Tibial nerve (tissue), 4 donors: ENCODE measurements around the gene DDX56.

Source experiments
- EP300 ChIP-seq, 2 donors: sonication (generic); formaldehyde crosslinking; IDR thresholded peaks; one replicate each; pipeline ENCODE4 v1.6.1; 2017; ENCODE audit warnings: antibody characterized with exemption in 2 of 2, mild to moderate bottlenecking in 1 of 2
- POLR2A ChIP-seq, 2 donors: fragments of 450-650 bp; IDR thresholded peaks; one replicate each; pipeline ENCODE4 v1.6.1; 2017; ENCODE audit warnings: antibody characterized with exemption in 2 of 2, mild to moderate bottlenecking in 2 of 2, moderate library complexity in 2 of 2
- TF ChIP-seq, protein P1 (sequence below), 5 experiments: fragments of 200-600 bp in 3 of 5; fragments of 450-650 bp in 2 of 5; sonication (generic) in 3 of 5; IDR thresholded peaks; one replicate each; pipeline ENCODE4 v1.5.1; 2016 to 2019; ENCODE audit warnings: antibody characterized with exemption in 5 of 5, mild to moderate bottlenecking in 3 of 5, moderate library complexity in 2 of 5

DNA sequence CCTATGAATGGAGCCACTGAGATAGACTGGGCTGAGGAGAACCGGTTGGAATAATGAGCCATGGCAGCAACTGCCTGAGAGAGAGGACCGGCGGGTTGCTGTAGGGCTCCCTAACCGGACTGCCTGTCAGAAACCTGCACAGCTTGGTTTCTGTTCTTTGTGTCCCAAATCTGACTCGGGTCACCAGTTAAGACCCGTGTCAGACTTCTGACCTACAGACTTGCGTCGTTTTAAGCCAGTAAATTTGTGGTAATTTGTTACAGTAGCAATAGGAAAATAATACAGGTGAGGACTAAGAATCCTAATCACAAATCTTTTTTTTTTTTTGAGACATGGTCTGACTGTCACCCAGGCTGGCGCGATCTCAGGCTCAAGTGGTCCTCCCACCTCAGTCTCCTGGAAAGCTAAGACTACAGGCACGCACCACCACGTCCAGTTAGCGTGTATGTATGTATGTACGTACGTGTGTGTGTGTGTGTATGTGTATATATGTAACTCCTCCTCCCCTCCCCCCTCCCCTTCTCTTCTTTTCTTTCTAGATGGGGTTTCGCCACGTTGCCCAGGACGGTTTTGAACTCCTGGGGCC is 672 bp upstream of the DDX56 start:
- TF ChIP-seq POLR2A (IDR thresholded peaks at IDR 0.05) (no peak), EP300 (IDR thresholded peaks at IDR 0.05) (no peak)
- TF ChIP-seq, protein P1, sequence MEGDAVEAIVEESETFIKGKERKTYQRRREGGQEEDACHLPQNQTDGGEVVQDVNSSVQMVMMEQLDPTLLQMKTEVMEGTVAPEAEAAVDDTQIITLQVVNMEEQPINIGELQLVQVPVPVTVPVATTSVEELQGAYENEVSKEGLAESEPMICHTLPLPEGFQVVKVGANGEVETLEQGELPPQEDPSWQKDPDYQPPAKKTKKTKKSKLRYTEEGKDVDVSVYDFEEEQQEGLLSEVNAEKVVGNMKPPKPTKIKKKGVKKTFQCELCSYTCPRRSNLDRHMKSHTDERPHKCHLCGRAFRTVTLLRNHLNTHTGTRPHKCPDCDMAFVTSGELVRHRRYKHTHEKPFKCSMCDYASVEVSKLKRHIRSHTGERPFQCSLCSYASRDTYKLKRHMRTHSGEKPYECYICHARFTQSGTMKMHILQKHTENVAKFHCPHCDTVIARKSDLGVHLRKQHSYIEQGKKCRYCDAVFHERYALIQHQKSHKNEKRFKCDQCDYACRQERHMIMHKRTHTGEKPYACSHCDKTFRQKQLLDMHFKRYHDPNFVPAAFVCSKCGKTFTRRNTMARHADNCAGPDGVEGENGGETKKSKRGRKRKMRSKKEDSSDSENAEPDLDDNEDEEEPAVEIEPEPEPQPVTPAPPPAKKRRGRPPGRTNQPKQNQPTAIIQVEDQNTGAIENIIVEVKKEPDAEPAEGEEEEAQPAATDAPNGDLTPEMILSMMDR (IDR thresholded peaks at IDR 0.05), result no peak
